SK-N-SH (cell line): ENCODE measurements around the gene SKIC8. TPM values are rescaled to one million over a fixed set of nuclear protein-coding genes. Genes with fewer than 3 reads are reported as not detected.

Experiments used
- CTCF ChIA-PET: fragments of 300-600, 350-600 bp; formaldehyde crosslinking; extraction: SDS; loops from one replicate; lab custom pipeline; 2021; lab: Yijun Ruan, JAX
- POLR2A ChIA-PET: fragments of 350-600 bp; sonication (Branson Sonifier 250); formaldehyde crosslinking; extraction: SDS; loops from one replicate; lab custom pipeline; 2020; ENCODE audit warnings: antibody characterized with exemption, inconsistent platforms; lab: Yijun Ruan, JAX
- DNase-seq: peaks from one replicate; pipeline ENCODE4 v3.0.0; 2012
- H2AFZ ChIP-seq: fragments of 200-600 bp; sonication (generic); 2 replicates; pipeline ENCODE4 v1.8.1; 2016; ENCODE audit warnings: antibody characterized with exemption, mild to moderate bottlenecking, low read depth
- H3F3A ChIP-seq: fragments of 200-600 bp; sonication (generic); replicated peaks from 2 replicates; pipeline ENCODE3; 2016; ENCODE audit warnings: antibody characterized with exemption, mild to moderate bottlenecking; ENCODE audit not compliant: insufficient read depth
- H3K27ac ChIP-seq, 2 experiments: fragments of 200-500 bp in 1 of 2; fragments of 200-600 bp in 1 of 2; sonication (Bioruptor generic) in 1 of 2; sonication (generic), shearing (Covaris generic) in 1 of 2; 2 replicates each; pipeline versions ENCODE4 v1.5.1 to v1.6.1; 2014 to 2016; ENCODE audit warnings: low read depth in 2 of 2, inconsistent platforms in 1 of 2, low read length in 1 of 2, mild to moderate bottlenecking in 1 of 2, mixed read lengths in 1 of 2
- H3K27me3 ChIP-seq: fragments of 200-600 bp; sonication (generic), shearing (Covaris generic); 2 replicates; pipeline ENCODE4 v1.6.1; 2016; ENCODE audit warnings: mixed run types; ENCODE audit not compliant: insufficient read depth
- H3K36me3 ChIP-seq, 2 experiments: fragments of 200-500 bp in 1 of 2; fragments of 200-600 bp in 1 of 2; sonication (Bioruptor generic) in 1 of 2; sonication (generic) in 1 of 2; replicated peaks in 1 of 2; 2 replicates each; pipeline versions ENCODE3 to v1.5.1; 2014 to 2016; ENCODE audit warnings: low read length in 1 of 2, mild to moderate bottlenecking in 1 of 2; ENCODE audit not compliant: insufficient read depth in 2 of 2, control insufficient read depth in 1 of 2
- H3K4me1 ChIP-seq, 2 experiments: fragments of 200-500 bp in 1 of 2; fragments of 200-600 bp in 1 of 2; sonication (Bioruptor generic) in 1 of 2; sonication (generic), shearing (Covaris generic) in 1 of 2; 2 replicates each; pipeline versions ENCODE4 v1.5.1 to v1.6.1; 2014 to 2016; ENCODE audit warnings: low read depth in 1 of 2, low read length in 1 of 2, mixed run types in 1 of 2; ENCODE audit not compliant: insufficient read depth in 2 of 2, control insufficient read depth in 1 of 2
- H3K4me2 ChIP-seq: fragments of 200-600 bp; sonication (generic), shearing (Covaris generic); 2 replicates; pipeline ENCODE4 v1.6.1; 2017; ENCODE audit warnings: mixed run types
- H3K4me3 ChIP-seq, 2 experiments: fragments of 200-500 bp in 1 of 2; fragments of 200-600 bp in 1 of 2; sonication (Bioruptor generic) in 1 of 2; sonication (generic), shearing (Covaris generic) in 1 of 2; 2 replicates each; pipeline versions ENCODE4 v1.5.1 to v1.8.1; 2014 to 2016; ENCODE audit warnings: low read depth in 2 of 2, inconsistent platforms in 1 of 2, low read length in 1 of 2, mild to moderate bottlenecking in 1 of 2, mixed read lengths in 1 of 2, moderate library complexity in 1 of 2
- H3K79me2 ChIP-seq: fragments of 200-600 bp; sonication (generic); 2 replicates; pipeline ENCODE4 v1.8.1; 2017; ENCODE audit warnings: mild to moderate bottlenecking; ENCODE audit not compliant: insufficient read depth
- H3K9ac ChIP-seq: fragments of 200-600 bp; sonication (generic); 2 replicates; pipeline ENCODE4 v1.6.1; 2017; ENCODE audit warnings: mixed run types
- H3K9me2 ChIP-seq: fragments of 200-600 bp; sonication (generic); 2 replicates; pipeline ENCODE4 v1.6.1; 2017; ENCODE audit warnings: mixed run types
- H3K9me3 ChIP-seq: fragments of 200-600 bp; sonication (generic); 2 replicates; pipeline ENCODE4 v1.6.1; 2017; ENCODE audit warnings: mixed run types, mild to moderate bottlenecking, moderate library complexity
- H4K20me1 ChIP-seq: fragments of 200-600 bp; sonication (generic); 2 replicates; pipeline ENCODE4 v1.6.1; 2017; ENCODE audit warnings: mild to moderate bottlenecking, mixed run types; ENCODE audit not compliant: insufficient read depth
- EP300 ChIP-seq, 2 experiments: IDR thresholded peaks; 2 replicates each; pipeline versions ENCODE4 v1.4.0 to v1.6.1; 2012; ENCODE audit warnings: borderline replicate concordance in 1 of 2, low read depth in 1 of 2, low read length in 1 of 2
- FOSL2 ChIP-seq: IDR thresholded peaks from 2 replicates; pipeline ENCODE4 v1.4.0; 2012; ENCODE audit warnings: low read depth, mild to moderate bottlenecking, moderate library complexity, borderline replicate concordance
- FOXJ3 ChIP-seq: sonication (generic); formaldehyde crosslinking; IDR thresholded peaks from 2 replicates; pipeline ENCODE4 v1.5.1; 2020; ENCODE audit warnings: mild to moderate bottlenecking, missing genetic modification reagents
- GATA2 ChIP-seq: sonication (generic); formaldehyde crosslinking; IDR thresholded peaks from 2 replicates; pipeline ENCODE4 v1.5.0; 2020; ENCODE audit warnings: mild to moderate bottlenecking, missing genetic modification reagents
- JUND ChIP-seq: IDR thresholded peaks from 2 replicates; pipeline ENCODE4 v1.4.0; 2012
- NFIC ChIP-seq: IDR thresholded peaks from 2 replicates; pipeline ENCODE4 v1.4.0; 2012; ENCODE audit warnings: borderline replicate concordance
- RFX5 ChIP-seq: IDR thresholded peaks from 2 replicates; pipeline ENCODE4 v1.6.1; 2012; ENCODE audit warnings: mild to moderate bottlenecking, improper control_type of control experiment, low read length
- TCF12 ChIP-seq: IDR thresholded peaks from 2 replicates; pipeline ENCODE4 v1.4.0; 2012
- TEAD4 ChIP-seq: IDR thresholded peaks from 2 replicates; pipeline ENCODE4 v1.4.0; 2012; ENCODE audit warnings: mild to moderate bottlenecking, borderline replicate concordance; ENCODE audit not compliant: insufficient read depth
- WGBS: methylation state at CpG from one replicate; pipeline ENCODE4 v1.1.6; 2017; ENCODE audit warnings: low lambda C conversion rate; 5-methylcytosine and 5-hydroxymethylcytosine counted together
- polyA plus RNA-seq, 3 experiments: library from polyadenylated mRNA; depleted of rRNA; stranded (reverse); fragments of >200 nt; gene quantifications; 2 replicates each; pipeline ENCODE4 v1.2.3, GENCODE V29; 2012
- TF ChIP-seq, protein P1 (sequence below): IDR thresholded peaks from 2 replicates; pipeline ENCODE4 v1.4.0; 2012; ENCODE audit warnings: low read depth
- TF ChIP-seq, protein P2 (sequence below): IDR thresholded peaks from 2 replicates; pipeline ENCODE4; 2012
- TF ChIP-seq, protein P3 (sequence below): fragments of 200-600 bp; sonication (generic); IDR thresholded peaks from 2 replicates; pipeline ENCODE4 v1.6.1; 2017; ENCODE audit warnings: antibody characterized with exemption, mild to moderate bottlenecking, moderate library complexity

The SKIC8 gene
- polyA plus RNA-seq, 1 of the 3 experiments (the other 2 are of a cell fraction): 78.8 TPM

DNA sequence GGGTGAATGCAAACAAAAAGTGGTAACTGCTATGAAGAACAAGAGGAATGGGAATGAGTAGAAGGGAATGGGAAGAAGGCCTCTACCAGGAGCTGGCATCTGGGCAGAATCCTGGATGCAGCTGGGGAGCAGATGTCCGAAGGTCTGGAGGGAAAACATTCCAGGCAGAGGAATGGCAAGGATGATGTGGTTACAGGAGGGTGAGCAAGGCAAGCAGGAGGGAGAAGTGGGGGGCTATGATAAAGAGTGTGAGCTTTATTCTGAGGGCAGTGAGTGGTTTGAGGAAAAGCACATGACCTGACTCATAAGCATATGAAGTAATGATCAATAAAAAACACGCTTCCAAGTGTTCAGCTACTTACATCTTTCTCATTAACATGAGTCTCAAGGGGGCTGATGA is 17.1 kb downstream of the SKIC8 start:
- Histone ChIP-seq H3K27ac (no peak overlapping the region), H3K79me2 (no peaks in the 10 kb centered on the region), H3K9me3 (no peaks in the 10 kb centered on the region), H3K36me3 (peaks cover 41 to 53% of the 10 kb centered on the region in 2 experiments), H4K20me1 (no peaks in the 10 kb centered on the region), H3K9me2 (no peaks in the 10 kb centered on the region), H3K9ac (no peak overlapping the region), H3K27me3 (no peaks in the 10 kb centered on the region), H2AFZ (no peak overlapping the region), H3F3A (peaks cover 21% of the 10 kb centered on the region), H3K4me1 (peaks cover 0 to 12% of the 10 kb centered on the region in 2 experiments; a peak in 1 of 4 replicates), H3K4me2 (no peak overlapping the region), H3K4me3 (no peak overlapping the region)
- DNase-seq: no peak
- TF ChIP-seq TCF12: peak; percentile 73; the same call in 1 of the 2 replicates
- no peak for TF ChIP-seq GATA2
- WGBS: 90% methylated on average over 2 of the region's 2 CpGs
- ChIA-PET POLR2A (no interaction called here), CTCF (interaction anchor here (1.2 to 2.5 kb wide), 6 partner anchors 9 to 323 kb away, joined by 3 to 10 read pairs (median 3); no protein-coding TSS in a partner anchor)

DNA sequence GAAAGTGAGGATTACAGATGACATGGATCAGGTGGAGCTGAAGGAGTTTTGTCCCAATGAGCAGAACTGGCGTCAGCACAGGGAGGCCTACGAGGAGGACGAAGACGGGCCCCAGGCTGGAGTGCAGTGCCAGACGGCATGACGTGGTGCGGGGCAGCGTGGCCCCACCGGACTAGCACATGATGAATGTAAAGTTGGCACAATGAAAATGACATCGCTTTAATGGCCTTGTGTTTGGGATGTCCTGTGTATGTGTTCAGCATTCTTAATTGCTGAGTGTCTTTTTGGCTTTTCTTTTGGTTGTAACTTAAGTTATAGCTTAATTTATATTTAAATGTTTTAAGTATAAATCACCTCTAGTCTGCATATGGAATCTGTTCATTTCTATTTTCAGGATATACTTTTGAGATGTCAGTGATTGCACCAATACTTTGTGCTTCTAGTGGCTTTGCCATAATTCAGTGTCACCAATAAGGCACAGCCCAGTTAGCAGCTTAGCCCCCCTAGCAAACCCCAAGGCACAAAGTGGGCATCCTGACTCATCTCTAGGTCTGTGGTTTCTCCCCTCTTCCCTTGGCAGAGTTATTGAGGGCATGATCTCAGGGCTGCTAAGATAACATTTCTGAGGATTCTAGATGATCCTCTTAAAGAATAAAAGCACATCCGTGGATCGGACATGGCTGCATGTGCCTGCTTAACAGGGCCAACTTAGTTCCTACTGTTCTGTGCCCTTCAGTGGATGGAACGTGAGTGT is 18.9 kb downstream of the SKIC8 start:
- Histone ChIP-seq H3K27me3 (no peaks in the 10 kb centered on the region), H3K4me2 (peak overlapping the region; percentile 17; the same call in 1 of the 2 replicates), H3K4me1 (peaks cover 6 to 12% of the 10 kb centered on the region in 2 experiments; a peak in 2 of 4 replicates), H3K79me2 (no peaks in the 10 kb centered on the region), H3K36me3 (peaks cover 28 to 34% of the 10 kb centered on the region in 2 experiments), H3K4me3 (no peak overlapping the region), H3K9ac (no peak overlapping the region), H3K27ac (peak overlapping the region in 1 of 2 experiments; percentile 56; a peak in 2 of 4 replicates), H4K20me1 (no peaks in the 10 kb centered on the region), H2AFZ (no peak overlapping the region), H3K9me2 (no peaks in the 10 kb centered on the region), H3K9me3 (no peaks in the 10 kb centered on the region), H3F3A (peaks cover 21% of the 10 kb centered on the region)
- DNase-seq: no peak
- ChIA-PET CTCF (interaction anchor here (0.6 to 1.6 kb wide), 3 partner anchors 102 to 172 kb away, joined by 3 to 5 read pairs (median 3); no protein-coding TSS in a partner anchor), POLR2A (no interaction called here)
- 66% methylated on average over 13 of the region's 13 CpGs for WGBS
- TF ChIP-seq, protein P1, sequence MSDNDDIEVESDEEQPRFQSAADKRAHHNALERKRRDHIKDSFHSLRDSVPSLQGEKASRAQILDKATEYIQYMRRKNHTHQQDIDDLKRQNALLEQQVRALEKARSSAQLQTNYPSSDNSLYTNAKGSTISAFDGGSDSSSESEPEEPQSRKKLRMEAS: peak; percentile 74
- TF ChIP-seq FOSL2 (peak; percentile 28; the same call in 1 of the 2 replicates), RFX5 (no peak), TEAD4 (peak; percentile 11; the same call in 1 of the 2 replicates), EP300 (IDR thresholded peaks at IDR 0.05; ENCODE audit: borderline replicate concordance in 1 of 2, low read depth in 1 of 2, low read length in 1 of 2) (0 out of 4 replicates have a peak, but pooled peaks of 1 of the 2 experiments have one; percentile 30), NFIC (peak; percentile 44), FOXJ3 (CRISPR knock-in tag) (no peak), TCF12 (peak; percentile 50), JUND (peak; percentile 61)
- TF ChIP-seq, protein P2, sequence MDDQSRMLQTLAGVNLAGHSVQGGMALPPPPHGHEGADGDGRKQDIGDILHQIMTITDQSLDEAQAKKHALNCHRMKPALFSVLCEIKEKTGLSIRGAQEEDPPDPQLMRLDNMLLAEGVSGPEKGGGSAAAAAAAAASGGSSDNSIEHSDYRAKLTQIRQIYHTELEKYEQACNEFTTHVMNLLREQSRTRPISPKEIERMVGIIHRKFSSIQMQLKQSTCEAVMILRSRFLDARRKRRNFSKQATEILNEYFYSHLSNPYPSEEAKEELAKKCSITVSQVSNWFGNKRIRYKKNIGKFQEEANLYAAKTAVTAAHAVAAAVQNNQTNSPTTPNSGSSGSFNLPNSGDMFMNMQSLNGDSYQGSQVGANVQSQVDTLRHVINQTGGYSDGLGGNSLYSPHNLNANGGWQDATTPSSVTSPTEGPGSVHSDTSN: peak; percentile 22; the same call in 1 of the 2 replicates
- TF ChIP-seq, protein P3, sequence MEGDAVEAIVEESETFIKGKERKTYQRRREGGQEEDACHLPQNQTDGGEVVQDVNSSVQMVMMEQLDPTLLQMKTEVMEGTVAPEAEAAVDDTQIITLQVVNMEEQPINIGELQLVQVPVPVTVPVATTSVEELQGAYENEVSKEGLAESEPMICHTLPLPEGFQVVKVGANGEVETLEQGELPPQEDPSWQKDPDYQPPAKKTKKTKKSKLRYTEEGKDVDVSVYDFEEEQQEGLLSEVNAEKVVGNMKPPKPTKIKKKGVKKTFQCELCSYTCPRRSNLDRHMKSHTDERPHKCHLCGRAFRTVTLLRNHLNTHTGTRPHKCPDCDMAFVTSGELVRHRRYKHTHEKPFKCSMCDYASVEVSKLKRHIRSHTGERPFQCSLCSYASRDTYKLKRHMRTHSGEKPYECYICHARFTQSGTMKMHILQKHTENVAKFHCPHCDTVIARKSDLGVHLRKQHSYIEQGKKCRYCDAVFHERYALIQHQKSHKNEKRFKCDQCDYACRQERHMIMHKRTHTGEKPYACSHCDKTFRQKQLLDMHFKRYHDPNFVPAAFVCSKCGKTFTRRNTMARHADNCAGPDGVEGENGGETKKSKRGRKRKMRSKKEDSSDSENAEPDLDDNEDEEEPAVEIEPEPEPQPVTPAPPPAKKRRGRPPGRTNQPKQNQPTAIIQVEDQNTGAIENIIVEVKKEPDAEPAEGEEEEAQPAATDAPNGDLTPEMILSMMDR: no peak
